CMK (cell line): Measurements from ENCODE around the gene SLC35F4.
"Not testable (repeated sequence)": the region's sequence is repeated elsewhere in the genome, so short reads cannot be mapped to it uniquely, and the experiment has no call there.

Experiments used
- DNase-seq: peaks from one replicate; pipeline ENCODE4 v3.0.0-alpha.2; 2010; ENCODE audit warnings: low read depth

The SLC35F4 gene

GRCh38 chr14:57797160-57797559, 68.7 kb downstream of the SLC35F4 start:
- no peak for DNase-seq

- no peak for DNase-seq
Observed at GRCh38 chr14:57796556-57796955, 69.3 kb downstream of the SLC35F4 start.

- no peak for DNase-seq
Observed at GRCh38 chr14:57785058-57785457, 80.8 kb downstream of the SLC35F4 start.

- no peak for DNase-seq
Observed at GRCh38 chr14:57771801-57772200, 94.1 kb downstream of the SLC35F4 start.

GRCh38 chr14:57769863-57770523, 95.9 kb downstream of the SLC35F4 start:
- DNase-seq, result no peak

GRCh38 chr14:57761800-57762199, 104.1 kb downstream of the SLC35F4 start:
- DNase-seq, result no peak

GRCh38 chr14:57760896-57761295, 105.0 kb downstream of the SLC35F4 start:
- DNase-seq, result no peak

- DNase-seq, result no peak
Observed at GRCh38 chr14:57755018-57755521, 110.8 kb downstream of the SLC35F4 start.

- DNase-seq, result no peak
Observed at GRCh38 chr14:57754527-57754926, 111.4 kb downstream of the SLC35F4 start.

- no peak for DNase-seq
Observed at GRCh38 chr14:57753821-57754220, 112.1 kb downstream of the SLC35F4 start.

- not testable (repeated sequence) for DNase-seq
Observed at GRCh38 chr14:57752142-57752695, 113.7 kb downstream of the SLC35F4 start.

GRCh38 chr14:57751400-57751799, 114.5 kb downstream of the SLC35F4 start:
- DNase-seq, result no peak

- DNase-seq, result no peak
Observed at GRCh38 chr14:57749267-57749666, 116.6 kb downstream of the SLC35F4 start.

GRCh38 chr14:57748279-57748678, 117.6 kb downstream of the SLC35F4 start:
- no peak for DNase-seq

GRCh38 chr14:57747036-57747435, 118.9 kb downstream of the SLC35F4 start:
- DNase-seq, result no peak

- no peak for DNase-seq
Observed at GRCh38 chr14:57746563-57746962, 119.3 kb downstream of the SLC35F4 start.

- no peak for DNase-seq
Observed at GRCh38 chr14:57739516-57739915, 126.4 kb downstream of the SLC35F4 start.

GRCh38 chr14:57737598-57737997, 128.3 kb downstream of the SLC35F4 start:
- no peak for DNase-seq

- no peak for DNase-seq
Observed at GRCh38 chr14:57736391-57736790, 129.5 kb downstream of the SLC35F4 start.

GRCh38 chr14:57735276-57735675, 130.6 kb downstream of the SLC35F4 start:
- no peak for DNase-seq

GRCh38 chr14:57732463-57733285, 133.2 kb downstream of the SLC35F4 start:
- DNase-seq, result no peak

- DNase-seq, result no peak
Observed at GRCh38 chr14:57729208-57730187, 136.4 kb downstream of the SLC35F4 start.
